AG08395 (cell line): ENCODE results near the gene WRAP53.

Experiments
- DNase-seq: peaks from one replicate; pipeline ENCODE4 v3.0.0; 2012; ENCODE audit warnings: mixed read lengths, low spot score

Gene WRAP53

GRCh38 chr17:7709031-7709430 lies 20.8 kb downstream of the WRAP53 start:
- DNase-seq = no peak

GRCh38 chr17:7710301-7710700 lies 22.0 kb downstream of the WRAP53 start:
- no peak for DNase-seq

GRCh38 chr17:7711051-7711755 lies 22.9 kb downstream of the WRAP53 start:
- DNase-seq = no peak

GRCh38 chr17:7712111-7712771 lies 24.0 kb downstream of the WRAP53 start:
- no peak for DNase-seq

- DNase-seq = no peak
These were observed 25.5 kb downstream of the WRAP53 start for GRCh38 chr17:7713782-7714181.

GRCh38 chr17:7714721-7715594 lies 26.7 kb downstream of the WRAP53 start:
- DNase-seq = no peak

GRCh38 chr17:7715936-7716886 lies 27.9 kb downstream of the WRAP53 start:
- no peak for DNase-seq

- peak; percentile 85 for DNase-seq
These were observed 28.9 kb downstream of the WRAP53 start, which contains the start of gene DNAH2 for GRCh38 chr17:7716901-7717755. Gene DNAH2, plus strand, starts transcription at chr17:7717744. Its CDS starts 1,991 bp downstream, at chr17:7719735.

GRCh38 chr17:7717756-7718350 lies 29.6 kb downstream of the WRAP53 start:
- DNase-seq = peak; percentile 22

GRCh38 chr17:7719661-7720060 lies 31.4 kb downstream of the WRAP53 start:
- no peak for DNase-seq

- DNase-seq = no peak
These were observed 31.8 kb downstream of the WRAP53 start for GRCh38 chr17:7720125-7720524.

- DNase-seq = no peak
These were observed 33.3 kb downstream of the WRAP53 start for GRCh38 chr17:7721612-7722011.

GRCh38 chr17:7727886-7728285 lies 39.6 kb downstream of the WRAP53 start:
- no peak for DNase-seq

- no peak for DNase-seq
These were observed 41.5 kb downstream of the WRAP53 start for GRCh38 chr17:7729816-7730215.

- no peak for DNase-seq
These were observed 44.8 kb downstream of the WRAP53 start for GRCh38 chr17:7732981-7733539.

GRCh38 chr17:7737601-7738000 lies 49.3 kb downstream of the WRAP53 start:
- no peak for DNase-seq

GRCh38 chr17:7739746-7740145 lies 51.5 kb downstream of the WRAP53 start:
- DNase-seq = no peak

GRCh38 chr17:7740481-7741001 lies 52.3 kb downstream of the WRAP53 start:
- DNase-seq = no peak

- DNase-seq = no peak
These were observed 54.5 kb downstream of the WRAP53 start for GRCh38 chr17:7742729-7743128.

- DNase-seq = no peak
These were observed 56.1 kb downstream of the WRAP53 start for GRCh38 chr17:7744416-7744815.
